Smooth muscle cell (in vitro differentiated cells): Measurements from ENCODE around the gene ARHGAP9. TPM values are rescaled to one million over a fixed set of nuclear protein-coding genes. Genes with fewer than 3 reads are reported as not detected.
"Not testable (repeated sequence)": the region's sequence is repeated elsewhere in the genome, so short reads cannot be mapped to it uniquely, and the experiment has no call there.

Source experiments
- DNase-seq: peaks from one replicate; lab custom pipeline; 2025; ENCODE audit not compliant: unreplicated experiment; lab: John Stamatoyannopoulos, UW
- H2AFZ ChIP-seq: fragments of 200-600 bp; sonication (generic); 2 replicates; pipeline ENCODE4 v1.6.0; 2016; ENCODE audit warnings: antibody characterized with exemption, low read depth, mild to moderate bottlenecking
- H3F3A ChIP-seq: fragments of 200-600 bp; sonication (generic); 2 replicates; pipeline ENCODE4 v1.6.0; 2017; ENCODE audit warnings: antibody characterized with exemption, low read depth
- H3K27ac ChIP-seq: fragments of 200-600 bp; sonication (generic); 2 replicates; pipeline ENCODE4 v1.5.1; 2016; ENCODE audit warnings: low read depth, mild to moderate bottlenecking
- H3K27me3 ChIP-seq: fragments of 200-600 bp; sonication (generic); 2 replicates; pipeline ENCODE4 v1.6.1; 2016; ENCODE audit warnings: low read depth, mild to moderate bottlenecking
- H3K36me3 ChIP-seq: fragments of 200-600 bp; sonication (generic); 2 replicates; pipeline ENCODE4 v1.5.1; 2016; ENCODE audit warnings: low read depth
- H3K4me1 ChIP-seq: fragments of 200-600 bp; sonication (generic); 2 replicates; pipeline ENCODE4 v1.5.1; 2016; ENCODE audit warnings: low read depth
- H3K4me2 ChIP-seq: fragments of 200-600 bp; sonication (generic); 2 replicates; pipeline ENCODE4 v1.6.0; 2016; ENCODE audit warnings: mild to moderate bottlenecking
- H3K4me3 ChIP-seq: fragments of 200-600 bp; sonication (generic); 2 replicates; pipeline ENCODE4 v1.5.1; 2016; ENCODE audit warnings: mild to moderate bottlenecking
- H3K79me2 ChIP-seq: fragments of 200-600 bp; sonication (generic); 2 replicates; pipeline ENCODE4 v1.6.0; 2016; ENCODE audit warnings: low read depth, mild to moderate bottlenecking
- H3K9ac ChIP-seq: fragments of 200-600 bp; sonication (generic); 2 replicates; pipeline ENCODE4 v1.6.0; 2016; ENCODE audit warnings: low read depth
- H3K9me3 ChIP-seq: fragments of 200-600 bp; sonication (generic); replicated peaks from 2 replicates; pipeline ENCODE4 v1.5.1; 2016; ENCODE audit warnings: low read depth
- H4K20me1 ChIP-seq: fragments of 200-600 bp; sonication (generic); 2 replicates; pipeline ENCODE4 v1.6.0; 2016; ENCODE audit warnings: low read depth
- CTCF ChIP-seq: fragments of 200-600 bp; sonication (generic); IDR thresholded peaks from 2 replicates; pipeline ENCODE4 v1.5.1; 2017; ENCODE audit warnings: borderline replicate concordance, mild to moderate bottlenecking, antibody characterized with exemption; ENCODE audit not compliant: insufficient read depth, poor library complexity, severe bottlenecking
- WGBS: methylation state at CpG from one replicate; pipeline ENCODE4 v1.1.7; 2016; ENCODE audit warnings: low lambda C conversion rate; 5-methylcytosine and 5-hydroxymethylcytosine counted together
- polyA plus RNA-seq: library from polyadenylated mRNA; unstranded; fragments of >200 nt; fragmentation: Nextera tagmentation; extraction: Ambion mirVana; gene quantifications from 2 replicates; pipeline ENCODE4 v1.2.1, GENCODE V29; 2016
- total RNA-seq: library from RNA; depleted of rRNA; stranded (reverse); fragments of >200 nt; gene quantifications from 2 replicates; pipeline ENCODE4 v1.2.3, GENCODE V29; 2014

Gene ARHGAP9
- total and polyA plus RNA-seq, 2 experiments from 2014 or later: 1.3 TPM; not detected in 1

- no peaks in the 10 kb centered on the region for H3K9me3 ChIP-seq
- H3K9ac ChIP-seq: peak overlapping the region; percentile 98
- peaks cover 67% of the 10 kb centered on the region for H3F3A ChIP-seq
- H4K20me1 ChIP-seq: peaks cover 50% of the 10 kb centered on the region
- peak overlapping the region; percentile 89 for H3K4me3 ChIP-seq
- no peak for DNase-seq
- 5% methylated on average over 8 of the region's 8 CpGs for WGBS
- H2AFZ ChIP-seq: no peak overlapping the region
- H3K27me3 ChIP-seq: no peaks in the 10 kb centered on the region
- H3K4me2 ChIP-seq: peak overlapping the region; percentile 88
- no peak for TF ChIP-seq CTCF
- H3K4me1 ChIP-seq: peaks cover 34% of the 10 kb centered on the region
- H3K27ac ChIP-seq: peak overlapping the region; percentile 98
- peaks cover 39% of the 10 kb centered on the region for H3K79me2 ChIP-seq
- H3K36me3 ChIP-seq: peaks cover 5% of the 10 kb centered on the region
These were observed 40.1 kb upstream of the ARHGAP9 start for GRCh38 chr12:57519796-57520052.

DNA sequence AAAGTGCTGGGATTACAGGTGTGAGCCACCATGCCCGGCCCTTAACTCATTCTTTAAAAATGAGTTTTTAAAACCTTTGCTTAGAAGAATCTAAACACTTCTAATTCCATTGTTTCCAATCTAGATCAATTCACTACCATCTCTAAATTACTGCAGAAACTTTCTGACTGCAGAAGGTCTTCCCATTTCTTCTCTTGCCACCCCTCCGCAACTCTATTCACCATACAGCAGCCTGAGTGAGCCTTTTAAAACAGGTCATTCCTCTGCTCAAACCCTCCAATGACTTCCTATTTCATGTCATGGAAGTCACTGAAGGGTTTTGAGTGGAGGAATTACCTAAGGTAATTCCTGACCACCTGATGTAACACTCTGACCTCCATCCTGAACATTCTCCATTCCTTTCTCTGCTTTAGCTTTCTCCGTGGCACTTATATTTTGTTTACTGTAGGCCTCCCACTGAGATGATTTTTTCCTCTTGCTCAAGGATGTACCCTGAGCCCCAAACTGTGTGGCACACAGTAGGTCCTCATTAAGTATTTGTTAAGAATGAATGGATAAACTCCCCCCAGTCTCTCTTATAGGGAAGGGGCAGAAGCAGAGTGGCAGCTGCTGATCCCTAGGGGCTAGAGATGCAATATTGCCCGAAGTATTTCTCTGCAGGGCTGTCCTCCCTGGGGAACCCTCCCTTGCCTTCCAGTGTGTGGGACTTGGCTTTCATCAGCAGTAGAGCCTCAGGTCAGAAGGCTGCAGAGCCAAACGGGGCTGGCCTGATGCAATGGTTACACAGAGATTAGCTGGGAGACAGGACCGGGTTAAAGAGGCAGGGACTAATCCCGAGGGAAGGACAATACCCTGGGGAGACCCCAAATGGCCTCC lies 39.5 kb upstream of the ARHGAP9 start:
- Histone ChIP-seq H3K4me2 (peak overlapping the region; percentile 88), H3K27ac (peak overlapping the region; percentile 98), H4K20me1 (peaks cover 47% of the 10 kb centered on the region), H2AFZ (no peak overlapping the region), H3K27me3 (no peaks in the 10 kb centered on the region), H3F3A (peaks cover 68% of the 10 kb centered on the region), H3K9ac (peak overlapping the region; percentile 98), H3K4me1 (peaks cover 33% of the 10 kb centered on the region), H3K36me3 (peaks cover 5% of the 10 kb centered on the region), H3K79me2 (peaks cover 33% of the 10 kb centered on the region), H3K4me3 (peak overlapping the region; percentile 89), H3K9me3 (no peaks in the 10 kb centered on the region)
- 28% methylated on average over 7 of the region's 7 CpGs for WGBS
- no peak for TF ChIP-seq CTCF
- no peak for DNase-seq

- Histone ChIP-seq H3K27me3 (no peaks in the 10 kb centered on the region), H3K27ac (peak overlapping the region; percentile 98), H3K4me1 (peaks cover 25% of the 10 kb centered on the region), H3K36me3 (peaks cover 5% of the 10 kb centered on the region), H3F3A (peaks cover 68% of the 10 kb centered on the region), H3K4me3 (peak overlapping the region; percentile 89), H3K9ac (peak overlapping the region; percentile 23), H4K20me1 (peaks cover 41% of the 10 kb centered on the region), H2AFZ (no peak overlapping the region), H3K4me2 (peak overlapping the region; percentile 88), H3K79me2 (peaks cover 25% of the 10 kb centered on the region), H3K9me3 (no peaks in the 10 kb centered on the region)
- no peak for TF ChIP-seq CTCF
- WGBS: 84% methylated on average over 8 of the region's 8 CpGs
- no peak for DNase-seq
These were observed 38.7 kb upstream of the ARHGAP9 start for GRCh38 chr12:57518176-57518919.

GRCh38 chr12:57517718-57518117 lies 38.1 kb upstream of the ARHGAP9 start:
- H3K4me2 ChIP-seq: peak overlapping the region; percentile 88
- not testable (repeated sequence) for H3K9ac ChIP-seq, H3K36me3 ChIP-seq

More at GRCh38 chr12:57517718-57518117, 38.1 kb upstream of the ARHGAP9 start:
- peak overlapping the region; percentile 98 for H3K27ac ChIP-seq
- peaks cover 66% of the 10 kb centered on the region for H3F3A ChIP-seq
- not testable (repeated sequence) for H2AFZ ChIP-seq, DNase-seq, H3K27me3 ChIP-seq, H3K9me3 ChIP-seq
- peaks cover 25% of the 10 kb centered on the region for H3K4me1 ChIP-seq
- H4K20me1 ChIP-seq: peaks cover 38% of the 10 kb centered on the region
- H3K4me3 ChIP-seq: peak overlapping the region; percentile 89
- 96% methylated on average over 10 of the region's 10 CpGs for WGBS
- H3K79me2 ChIP-seq: peaks cover 22% of the 10 kb centered on the region
